ENCODE measurements around the gene CAST. TPM values are rescaled to one million over a fixed set of nuclear protein-coding genes. Genes with fewer than 3 reads are reported as not detected.
"Not testable (repeated sequence)": the region's sequence is repeated elsewhere in the genome, so short reads cannot be mapped to it uniquely, and the experiment has no call there.

CAST gene
- total and polyA plus RNA-seq, 3 donors from 2014 or later, result 195 to 260 (median 241) TPM

- 72 to 78% methylated on average over 11 of the region's 11 CpGs for WGBS, 2 donors
- H3K27ac ChIP-seq, result peak overlapping the region in 1 of 2 donors; percentile 33
- DNase-seq, result no peak
- TF ChIP-seq CTCF (IDR thresholded peaks at IDR 0.05) (no peak), POLR2A (IDR thresholded peaks at IDR 0.05) (no peak)
- intact Hi-C loops (cut with DNase I; ENCODE audit: low total_unique reads), result no loop called here
- no peaks in the 10 kb centered on the region for H3K9me3 ChIP-seq
- no peak overlapping the region for H3K4me3 ChIP-seq
- H3K4me1 ChIP-seq, result no peaks in the 10 kb centered on the region
- no peaks in the 10 kb centered on the region for H3K36me3 ChIP-seq (ENCODE audit: low read depth, missing control alignments)
- no peaks in the 10 kb centered on the region for H3K27me3 ChIP-seq
Observed at GRCh38 chr5:96743065-96743768, 81.0 kb downstream of the CAST start.

DNA sequence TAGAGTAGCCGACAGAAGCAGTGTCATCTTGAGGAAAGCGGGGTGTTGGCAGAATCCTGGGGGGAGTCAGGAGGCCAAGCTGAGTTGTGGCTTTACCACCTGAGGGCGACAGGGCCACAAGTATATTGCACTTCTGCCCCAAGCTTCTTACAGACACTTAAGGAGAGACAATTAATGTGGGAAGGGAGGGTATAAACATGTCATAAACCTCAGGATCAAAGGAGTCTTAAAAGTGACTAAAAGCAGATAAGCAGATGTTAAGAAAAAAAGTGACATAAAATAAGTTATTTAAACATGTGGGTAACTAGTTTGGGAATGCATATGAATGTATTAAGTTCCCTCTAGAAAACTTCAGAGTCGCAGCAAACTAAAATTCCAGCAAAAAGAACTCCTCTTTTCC, 81.6 kb downstream of the CAST start:
- H3K27ac ChIP-seq, result peak overlapping the region in 1 of 2 donors; percentile 33
- H3K9me3 ChIP-seq, result no peaks in the 10 kb centered on the region
- intact Hi-C loops (cut with DNase I; ENCODE audit: low total_unique reads), result no loop called here
- no peaks in the 10 kb centered on the region for H3K36me3 ChIP-seq (ENCODE audit: low read depth, missing control alignments)
- H3K4me1 ChIP-seq, result no peaks in the 10 kb centered on the region
- 86 to 89% methylated on average over 4 of the region's 4 CpGs for WGBS, 2 donors
- no peak for TF ChIP-seq POLR2A (IDR thresholded peaks at IDR 0.05)
- no peak for TF ChIP-seq CTCF (IDR thresholded peaks at IDR 0.05)
- no peak for DNase-seq
- H3K27me3 ChIP-seq, result no peaks in the 10 kb centered on the region
- no peak overlapping the region for H3K4me3 ChIP-seq

DNA sequence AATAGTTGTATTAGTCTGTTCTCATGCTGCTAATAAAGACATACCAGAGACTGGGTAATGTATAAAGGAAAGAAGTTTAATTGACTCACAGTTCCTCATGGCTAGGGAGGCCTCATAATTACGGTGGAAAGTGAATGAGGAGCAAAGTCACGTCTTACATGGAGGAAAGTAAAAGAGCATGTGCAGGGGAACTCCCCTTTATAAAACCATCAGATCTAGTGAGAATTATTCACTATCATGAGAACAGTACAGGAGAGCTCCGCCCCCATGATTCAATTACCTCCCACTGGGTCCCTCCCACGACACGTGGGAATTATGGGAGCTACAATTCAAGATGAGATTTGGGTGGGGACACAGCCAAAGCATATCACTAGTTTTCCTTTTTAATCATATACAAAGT, 82.0 kb downstream of the CAST start:
- 89 to 95% methylated on average over 5 of the region's 5 CpGs for WGBS, 2 donors
- H3K4me1 ChIP-seq, DNase-seq: not testable (repeated sequence)

DNA sequence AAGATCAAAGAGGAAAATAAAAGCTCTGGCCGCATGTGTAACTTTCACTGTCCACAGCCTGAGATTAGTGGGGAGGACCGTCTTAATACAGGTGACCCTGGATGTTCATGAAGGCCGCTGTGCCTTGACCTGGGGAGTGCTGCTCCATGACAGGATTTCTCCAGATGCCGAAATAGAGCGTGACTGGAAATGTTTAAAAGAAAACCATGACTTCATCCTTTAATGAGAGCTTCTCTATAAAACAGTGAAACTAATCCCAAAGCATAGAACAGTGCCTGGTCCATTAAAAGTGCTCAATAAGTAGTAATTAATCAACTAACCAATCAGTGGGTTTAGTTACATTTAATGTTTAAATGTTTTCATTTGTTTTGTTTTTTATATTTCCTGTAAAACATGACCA, 82.8 kb downstream of the CAST start:
- Histone ChIP-seq H3K4me1 (no peaks in the 10 kb centered on the region), H3K4me3 (no peak overlapping the region), H3K27me3 (no peaks in the 10 kb centered on the region), H3K27ac (peak overlapping the region in 1 of 2 donors; percentile 4), H3K9me3 (no peaks in the 10 kb centered on the region), H3K36me3 (ENCODE audit: low read depth, missing control alignments) (no peaks in the 10 kb centered on the region)
- no peak for DNase-seq
- TF ChIP-seq CTCF (IDR thresholded peaks at IDR 0.05) (no peak), POLR2A (IDR thresholded peaks at IDR 0.05) (no peak)
- intact Hi-C loops (cut with DNase I; ENCODE audit: low total_unique reads), result no loop called here
- 94 to 96% methylated on average over 5 of the region's 5 CpGs for WGBS, 2 donors

More for the DNA sequence above, 82.0 kb downstream of the CAST start:
- H3K9me3 ChIP-seq; H3K4me3 ChIP-seq; intact Hi-C loops (cut with DNase I; ENCODE audit: low total_unique reads); H3K36me3 ChIP-seq (ENCODE audit: low read depth, missing control alignments); H3K27me3 ChIP-seq: not testable (repeated sequence)
- peak overlapping the region in 1 of 2 donors; percentile 33 for H3K27ac ChIP-seq

DNA sequence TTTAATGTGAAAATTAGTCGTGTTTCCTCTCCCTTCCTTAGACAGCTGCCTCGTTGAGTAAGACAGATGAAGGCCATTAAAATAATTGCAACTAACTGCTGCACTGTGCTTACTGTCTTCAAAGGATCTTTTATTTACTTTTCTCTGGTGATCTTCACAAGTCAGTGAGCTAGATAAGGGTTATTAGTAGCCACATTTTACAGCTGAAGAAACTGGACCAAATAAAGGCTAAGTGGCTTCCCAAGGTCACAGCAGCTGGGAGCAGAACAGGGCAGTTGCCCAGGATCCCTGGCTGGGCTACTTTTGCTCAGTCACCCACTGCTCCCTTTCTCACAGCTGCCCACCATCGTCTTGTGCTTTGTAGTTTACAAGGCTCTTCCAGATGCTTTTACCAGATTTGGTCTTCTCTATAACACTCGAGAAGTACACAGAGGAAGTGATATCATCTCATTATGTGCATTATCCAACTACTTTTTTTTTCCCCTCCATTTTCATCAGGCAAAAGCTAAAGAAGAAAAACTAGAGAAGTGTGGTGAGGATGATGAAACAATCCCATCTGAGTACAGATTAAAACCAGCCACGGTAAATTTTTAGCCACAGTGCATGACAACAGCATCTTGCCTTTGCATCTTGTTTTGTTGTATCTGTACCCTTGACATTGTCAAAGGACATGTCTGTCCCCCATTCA, 83.8 kb downstream of the CAST start:
- Histone ChIP-seq H3K9me3 (no peaks in the 10 kb centered on the region), H3K36me3 (ENCODE audit: low read depth, missing control alignments) (no peaks in the 10 kb centered on the region), H3K4me1 (no peaks in the 10 kb centered on the region), H3K4me3 (no peak overlapping the region), H3K27ac (peak overlapping the region in 1 of 2 donors; percentile 4), H3K27me3 (no peaks in the 10 kb centered on the region)
- intact Hi-C loops (cut with DNase I; ENCODE audit: low total_unique reads), result no loop called here
- no peak for DNase-seq
- no peak for TF ChIP-seq CTCF (IDR thresholded peaks at IDR 0.05)
- no peak for TF ChIP-seq POLR2A (IDR thresholded peaks at IDR 0.05)
- 52 to 53% methylated on average over 5 of the region's 5 CpGs for WGBS, 2 donors
